HEK293 (cell line): ENCODE measurements around the gene CALCOCO2.
"Not testable (repeated sequence)": the region's sequence is repeated elsewhere in the genome, so short reads cannot be mapped to it uniquely, and the experiment has no call there.

ENCODE experiments used
- CTCF ChIA-PET: fragments of 350-600 bp; formaldehyde crosslinking; extraction: SDS; loops from one replicate; lab custom pipeline; 2021; ENCODE audit warnings: antibody characterized with exemption; lab: Yijun Ruan, JAX
- POLR2A ChIA-PET: fragments of 300-600 bp; formaldehyde crosslinking; extraction: SDS; loops from one replicate; lab custom pipeline; 2020; ENCODE audit warnings: antibody characterized with exemption, inconsistent platforms; lab: Yijun Ruan, JAX
- H3K27ac ChIP-seq: fragments of 200-500 bp; sonication (Bioruptor generic); 2 replicates; pipeline ENCODE4 v1.5.1; 2014; ENCODE audit warnings: low read depth, low read length, control low read depth, inconsistent platforms; ENCODE audit errors: extremely low read depth
- H3K36me3 ChIP-seq, 2 experiments: fragments of 200-500 bp in 1 of 2; sonication (Bioruptor generic) in 1 of 2; 1 replicate in 1 of 2; 2 replicates in 1 of 2; pipeline ENCODE4 v1.5.1; 2014 to 2017; ENCODE audit warnings: inconsistent platforms in 2 of 2, low read length in 2 of 2; ENCODE audit not compliant: control insufficient read depth in 2 of 2, insufficient read depth in 1 of 2
- H3K4me1 ChIP-seq: fragments of 200-500 bp; sonication (Bioruptor generic); 2 replicates; pipeline ENCODE4 v1.5.1; 2014; ENCODE audit warnings: mild to moderate bottlenecking, low read length, inconsistent platforms; ENCODE audit not compliant: control insufficient read depth, insufficient read depth
- H3K4me3 ChIP-seq: 2 replicates; pipeline ENCODE4 v1.5.1; 2011; ENCODE audit warnings: low read depth, mild to moderate bottlenecking, control low read depth, low read length, moderate library complexity
- H3K9me3 ChIP-seq: fragments of 200-500 bp; sonication (Bioruptor generic); 2 replicates; pipeline ENCODE4 v1.5.1; 2014; ENCODE audit warnings: low read depth, low read length, inconsistent platforms; ENCODE audit not compliant: control insufficient read depth, insufficient read depth
- GFI1B ChIP-seq: fragments of 450-650 bp; formaldehyde crosslinking; IDR thresholded peaks from 2 replicates; pipeline ENCODE4 v1.5.1; 2016; ENCODE audit warnings: missing biosample characterization, missing genetic modification characterization
- GLI2 ChIP-seq: fragments of 450-650 bp; formaldehyde crosslinking; IDR thresholded peaks from 2 replicates; pipeline ENCODE4; 2017; ENCODE audit warnings: missing biosample characterization, missing genetic modification characterization, low read depth, borderline replicate concordance
- KLF7 ChIP-seq: fragments of 450-650 bp; formaldehyde crosslinking; IDR thresholded peaks from 2 replicates; pipeline ENCODE4 v1.5.1; 2016; ENCODE audit warnings: missing biosample characterization, missing genetic modification characterization, borderline replicate concordance
- OSR2 ChIP-seq: fragments of 450-650 bp; formaldehyde crosslinking; IDR thresholded peaks from 2 replicates; pipeline ENCODE4 v1.5.1; 2016; ENCODE audit warnings: missing biosample characterization, missing genetic modification characterization
- PRDM6 ChIP-seq: fragments of 450-650 bp; formaldehyde crosslinking; IDR thresholded peaks from 2 replicates; pipeline ENCODE4 v1.5.1; 2017; ENCODE audit warnings: missing biosample characterization, missing genetic modification characterization
- RBAK ChIP-seq: fragments of 450-650 bp; formaldehyde crosslinking; IDR thresholded peaks from 2 replicates; pipeline ENCODE4 v1.5.1; 2016; ENCODE audit warnings: missing biosample characterization, missing genetic modification characterization
- SALL2 ChIP-seq: fragments of 450-650 bp; formaldehyde crosslinking; IDR thresholded peaks from 2 replicates; pipeline ENCODE4 v1.5.0; 2017; ENCODE audit warnings: missing biosample characterization, mild to moderate bottlenecking, missing genetic modification characterization, borderline replicate concordance
- SP3 ChIP-seq: fragments of 450-650 bp; formaldehyde crosslinking; IDR thresholded peaks from 2 replicates; pipeline ENCODE4 v1.5.1; 2016; ENCODE audit warnings: missing biosample characterization, missing genetic modification characterization
- TRIM28 ChIP-seq: IDR thresholded peaks from 2 replicates; pipeline ENCODE4 v1.6.1; 2011; ENCODE audit warnings: low read length, control low read depth, borderline replicate concordance
- ZBTB21 ChIP-seq: fragments of 450-650 bp; formaldehyde crosslinking; IDR thresholded peaks from 2 replicates; pipeline ENCODE4 v1.5.1; 2017; ENCODE audit warnings: missing biosample characterization, missing genetic modification characterization
- ZEB2 ChIP-seq: fragments of 450-650 bp; formaldehyde crosslinking; IDR thresholded peaks from 2 replicates; pipeline ENCODE4 v1.5.1; 2016; ENCODE audit warnings: missing biosample characterization, missing genetic modification characterization
- ZNF157 ChIP-seq: fragments of 450-650 bp; formaldehyde crosslinking; IDR thresholded peaks from 2 replicates; pipeline ENCODE4 v1.5.1; 2016; ENCODE audit warnings: missing biosample characterization, missing genetic modification characterization
- ZNF211 ChIP-seq: fragments of 450-650 bp; formaldehyde crosslinking; IDR thresholded peaks from 2 replicates; pipeline ENCODE4 v1.5.1; 2016; ENCODE audit warnings: low read depth, missing biosample characterization, missing genetic modification characterization
- ZNF214 ChIP-seq: fragments of 450-650 bp; formaldehyde crosslinking; IDR thresholded peaks from 2 replicates; pipeline ENCODE4 v1.5.1; 2017; ENCODE audit warnings: missing biosample characterization, mild to moderate bottlenecking, missing genetic modification characterization, borderline replicate concordance
- ZNF23 ChIP-seq: fragments of 450-650 bp; formaldehyde crosslinking; IDR thresholded peaks from 2 replicates; pipeline ENCODE4 v1.5.1; 2016; ENCODE audit warnings: missing biosample characterization, missing genetic modification characterization, borderline replicate concordance
- ZNF292 ChIP-seq: fragments of 450-650 bp; formaldehyde crosslinking; IDR thresholded peaks from 2 replicates; pipeline ENCODE4 v1.5.1; 2016; ENCODE audit warnings: low read depth, missing biosample characterization, missing genetic modification characterization, borderline replicate concordance
- ZNF394 ChIP-seq: fragments of 450-650 bp; formaldehyde crosslinking; IDR thresholded peaks from 2 replicates; pipeline ENCODE4 v1.5.1; 2016; ENCODE audit warnings: missing biosample characterization, missing genetic modification characterization, mild to moderate bottlenecking, moderate library complexity, borderline replicate concordance
- ZNF521 ChIP-seq: fragments of 450-650 bp; formaldehyde crosslinking; IDR thresholded peaks from 2 replicates; pipeline ENCODE4 v1.5.1; 2017; ENCODE audit warnings: missing biosample characterization, mild to moderate bottlenecking, missing genetic modification characterization
- ZNF529 ChIP-seq: fragments of 450-650 bp; formaldehyde crosslinking; IDR thresholded peaks from 2 replicates; pipeline ENCODE4 v1.5.1; 2017; ENCODE audit warnings: missing genetic modification characterization, missing biosample characterization; ENCODE audit not compliant: insufficient replicate concordance
- ZNF549 ChIP-seq: fragments of 450-650 bp; IDR thresholded peaks from 2 replicates; pipeline ENCODE4 v1.5.1; 2018; ENCODE audit warnings: missing biosample characterization, missing genetic modification characterization, mild to moderate bottlenecking, inconsistent platforms, moderate library complexity
- ZNF624 ChIP-seq: fragments of 450-650 bp; formaldehyde crosslinking; IDR thresholded peaks from 2 replicates; pipeline ENCODE4 v1.5.1; 2017; ENCODE audit warnings: missing biosample characterization, missing genetic modification characterization
- ZNF639 ChIP-seq: fragments of 450-650 bp; formaldehyde crosslinking; IDR thresholded peaks from 2 replicates; pipeline ENCODE4 v1.5.1; 2016; ENCODE audit warnings: missing biosample characterization, missing genetic modification characterization
- ZNF768 ChIP-seq: fragments of 450-650 bp; formaldehyde crosslinking; IDR thresholded peaks from 2 replicates; pipeline ENCODE4 v1.5.1; 2018; ENCODE audit warnings: missing biosample characterization, mild to moderate bottlenecking, missing genetic modification characterization
- ZNF792 ChIP-seq: fragments of 450-650 bp; formaldehyde crosslinking; IDR thresholded peaks from 2 replicates; pipeline ENCODE4 v1.5.1; 2016; ENCODE audit warnings: missing biosample characterization, missing genetic modification characterization
- ZSCAN5A ChIP-seq: fragments of 450-650 bp; formaldehyde crosslinking; IDR thresholded peaks from 2 replicates; pipeline ENCODE4 v1.5.1; 2016; ENCODE audit warnings: missing biosample characterization, missing genetic modification characterization
- TF ChIP-seq, protein P1 (sequence below): fragments of 450-650 bp; formaldehyde crosslinking; IDR thresholded peaks from 2 replicates; pipeline ENCODE4 v1.5.1; 2016; ENCODE audit warnings: missing biosample characterization, missing genetic modification characterization

The CALCOCO2 gene

GRCh38 chr17:48835971-48836370, 5.1 kb downstream of the CALCOCO2 start:
- Histone ChIP-seq H3K9me3 (no peaks in the 10 kb centered on the region), H3K4me1 (peaks cover 3% of the 10 kb centered on the region; the same call in 1 of the 2 replicates)
- TF ChIP-seq, protein P1, sequence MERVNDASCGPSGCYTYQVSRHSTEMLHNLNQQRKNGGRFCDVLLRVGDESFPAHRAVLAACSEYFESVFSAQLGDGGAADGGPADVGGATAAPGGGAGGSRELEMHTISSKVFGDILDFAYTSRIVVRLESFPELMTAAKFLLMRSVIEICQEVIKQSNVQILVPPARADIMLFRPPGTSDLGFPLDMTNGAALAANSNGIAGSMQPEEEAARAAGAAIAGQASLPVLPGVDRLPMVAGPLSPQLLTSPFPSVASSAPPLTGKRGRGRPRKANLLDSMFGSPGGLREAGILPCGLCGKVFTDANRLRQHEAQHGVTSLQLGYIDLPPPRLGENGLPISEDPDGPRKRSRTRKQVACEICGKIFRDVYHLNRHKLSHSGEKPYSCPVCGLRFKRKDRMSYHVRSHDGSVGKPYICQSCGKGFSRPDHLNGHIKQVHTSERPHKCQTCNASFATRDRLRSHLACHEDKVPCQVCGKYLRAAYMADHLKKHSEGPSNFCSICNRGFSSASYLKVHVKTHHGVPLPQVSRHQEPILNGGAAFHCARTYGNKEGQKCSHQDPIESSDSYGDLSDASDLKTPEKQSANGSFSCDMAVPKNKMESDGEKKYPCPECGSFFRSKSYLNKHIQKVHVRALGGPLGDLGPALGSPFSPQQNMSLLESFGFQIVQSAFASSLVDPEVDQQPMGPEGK (tag by site-specific recombination) = no peak
- TF ChIP-seq ZNF624 (no peak), ZNF768 (tag by site-specific recombination) (no peak), ZNF157 (tag by site-specific recombination) (no peak), ZNF792 (no peak), KLF7 (no peak), PRDM6 (no peak), GLI2 (no peak), TRIM28 (no peak), OSR2 (tag by site-specific recombination) (no peak), RBAK (tag by site-specific recombination) (no peak), GFI1B (tag by site-specific recombination) (no peak), SP3 (tag by site-specific recombination) (no peak), SALL2 (no peak), ZNF23 (no peak), ZNF549 (tag by site-specific recombination) (no peak), ZNF292 (tag by site-specific recombination) (no peak), ZNF529 (tag by site-specific recombination) (no peak), ZEB2 (tag by site-specific recombination) (no peak), ZBTB21 (tag by site-specific recombination) (no peak)
- TF ChIP-seq, all 188 proteins: peak for 0
- CTCF ChIA-PET = interaction anchor here (0.6 to 3.9 kb wide), 10 partner anchors 19 to 169 kb away, joined by 3 to 19 read pairs (median 4); partner anchors contain the start of gene TTLL6
- H3K4me3 ChIP-seq = no peak overlapping the region
- POLR2A ChIA-PET = interaction anchor here (0.5 to 1.2 kb wide), 3 partner anchors 32 to 53 kb away, joined by 3 read pairs; no protein-coding TSS in a partner anchor
- H3K27ac ChIP-seq = no peak overlapping the region
- peaks cover 0 to 5% of the 10 kb centered on the region in 2 experiments for H3K36me3 ChIP-seq

GRCh38 chr17:48837458-48837857, 6.6 kb downstream of the CALCOCO2 start:
- H3K27ac ChIP-seq, H3K4me3 ChIP-seq, H3K4me1 ChIP-seq, H3K9me3 ChIP-seq, POLR2A ChIA-PET: not testable (repeated sequence)
- CTCF ChIA-PET = interaction anchor here (3.3 kb wide), 1 partner anchor 42 kb away, joined by 8 read pairs; no protein-coding TSS in a partner anchor
- H3K36me3 ChIP-seq = peaks cover 5 to 16% of the 10 kb centered on the region in 2 experiments

- CTCF ChIA-PET = interaction anchor here (1.0 kb wide), 2 partner anchors 38 to 46 kb away, joined by 3 to 4 read pairs; no protein-coding TSS in a partner anchor
- H3K27ac ChIP-seq = no peak overlapping the region
- H3K36me3 ChIP-seq = peaks cover 26 to 39% of the 10 kb centered on the region in 2 experiments
These were observed 9.6 kb downstream of the CALCOCO2 start for GRCh38 chr17:48840441-48840840.

More at GRCh38 chr17:48840441-48840840, 9.6 kb downstream of the CALCOCO2 start:
- TF ChIP-seq ZNF529 (tag by site-specific recombination) (no peak), ZNF394 (tag by site-specific recombination) (no peak), ZNF211 (tag by site-specific recombination) (no peak), ZNF639 (tag by site-specific recombination) (no peak), ZNF214 (tag by site-specific recombination) (no peak), ZNF521 (tag by site-specific recombination) (no peak), ZSCAN5A (tag by site-specific recombination) (no peak)
- H3K4me1 ChIP-seq = peaks cover 6% of the 10 kb centered on the region; the same call in 1 of the 2 replicates
- POLR2A ChIA-PET = no interaction called here
- no peaks in the 10 kb centered on the region for H3K9me3 ChIP-seq
- H3K4me3 ChIP-seq = no peak overlapping the region
